Stimulated activated CD8-positive, alpha-beta memory T cell treated with anti-CD3 and anti-CD28 coated beads, Interleukin-15, amount 100 ng/mL, for 4 hours (primary cell): Measurements from ENCODE around the gene FOXN3.
"Not testable (repeated sequence)": the region's sequence is repeated elsewhere in the genome, so short reads cannot be mapped to it uniquely, and the experiment has no call there.

Experiments used
- DNase-seq, 2 donors: peaks; one replicate each; pipeline ENCODE4 v3.0.0-alpha.2; 2020; ENCODE audit warnings: low read depth in 2 of 2

Gene FOXN3

GRCh38 chr14:89228921-89229639 lies 188.0 kb downstream of the FOXN3 start:
- DNase-seq = no peak

GRCh38 chr14:89227496-89227836 lies 189.6 kb downstream of the FOXN3 start:
- no peak for DNase-seq

- no peak for DNase-seq
Measured at GRCh38 chr14:89226801-89227495, 190.1 kb downstream of the FOXN3 start.

GRCh38 chr14:89225607-89226006 lies 191.4 kb downstream of the FOXN3 start:
- no peak for DNase-seq

GRCh38 chr14:89221109-89221810 lies 195.8 kb downstream of the FOXN3 start:
- DNase-seq = no peak

- DNase-seq = no peak
Measured at GRCh38 chr14:89219051-89219450, 198.0 kb downstream of the FOXN3 start.

- DNase-seq = no peak
Measured at GRCh38 chr14:89217891-89218290, 199.1 kb downstream of the FOXN3 start.

GRCh38 chr14:89215531-89215930 lies 201.5 kb downstream of the FOXN3 start:
- no peak for DNase-seq

GRCh38 chr14:89215114-89215513 lies 201.9 kb downstream of the FOXN3 start:
- DNase-seq = no peak

- no peak for DNase-seq
Measured at GRCh38 chr14:89214221-89214965, 202.6 kb downstream of the FOXN3 start.

- DNase-seq = no peak
Measured at GRCh38 chr14:89212386-89213235, 204.4 kb downstream of the FOXN3 start.

- no peak for DNase-seq
Measured at GRCh38 chr14:89209558-89209957, 207.5 kb downstream of the FOXN3 start.

GRCh38 chr14:89207925-89208328 lies 209.1 kb downstream of the FOXN3 start:
- no peak for DNase-seq

- no peak for DNase-seq
Measured at GRCh38 chr14:89206389-89207031, 210.5 kb downstream of the FOXN3 start.

- DNase-seq = no peak
Measured at GRCh38 chr14:89205137-89205740, 211.8 kb downstream of the FOXN3 start.

GRCh38 chr14:89202413-89203190 lies 214.4 kb downstream of the FOXN3 start:
- DNase-seq = no peak

GRCh38 chr14:89201645-89202044 lies 215.4 kb downstream of the FOXN3 start:
- no peak for DNase-seq

GRCh38 chr14:89199357-89199756 lies 217.7 kb downstream of the FOXN3 start:
- not testable (repeated sequence) for DNase-seq

GRCh38 chr14:89198544-89199329 lies 218.3 kb downstream of the FOXN3 start:
- DNase-seq = no peak
